Measurements from ENCODE around the gene CNIH3.

Gene CNIH3

DNA sequence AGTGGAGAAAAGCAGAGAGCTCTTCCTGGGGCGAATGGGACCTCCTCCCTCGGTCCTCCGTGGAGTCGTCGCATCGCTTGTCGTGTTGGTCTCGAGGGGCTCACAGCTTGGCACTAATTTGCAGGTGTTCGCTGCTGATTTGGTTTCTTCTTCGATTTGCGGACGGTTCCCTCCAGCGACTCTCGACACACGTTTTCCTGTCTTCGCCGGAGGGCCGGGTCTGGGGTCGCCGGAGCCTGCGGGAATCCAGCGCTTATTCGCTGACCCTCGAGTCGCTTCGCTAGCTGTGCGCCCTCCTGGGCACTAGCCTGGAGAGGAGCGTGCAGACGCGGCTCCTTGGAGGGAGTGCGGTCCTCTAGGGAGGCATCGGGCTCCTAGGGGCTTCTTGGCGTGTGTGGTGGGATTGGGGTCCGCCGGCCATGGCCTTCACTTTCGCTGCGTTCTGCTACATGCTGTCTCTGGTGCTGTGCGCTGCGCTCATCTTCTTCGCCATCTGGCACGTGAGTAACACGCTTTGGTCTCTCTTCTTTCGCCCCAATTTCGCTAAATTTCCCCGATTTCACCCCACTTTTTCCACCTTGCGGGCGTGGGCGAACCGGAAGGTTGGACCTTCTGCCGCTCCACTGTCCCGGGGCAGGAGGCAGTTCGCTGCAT lies 766 bp downstream of the CNIH3 start:
- DNase-seq = no peak

DNA sequence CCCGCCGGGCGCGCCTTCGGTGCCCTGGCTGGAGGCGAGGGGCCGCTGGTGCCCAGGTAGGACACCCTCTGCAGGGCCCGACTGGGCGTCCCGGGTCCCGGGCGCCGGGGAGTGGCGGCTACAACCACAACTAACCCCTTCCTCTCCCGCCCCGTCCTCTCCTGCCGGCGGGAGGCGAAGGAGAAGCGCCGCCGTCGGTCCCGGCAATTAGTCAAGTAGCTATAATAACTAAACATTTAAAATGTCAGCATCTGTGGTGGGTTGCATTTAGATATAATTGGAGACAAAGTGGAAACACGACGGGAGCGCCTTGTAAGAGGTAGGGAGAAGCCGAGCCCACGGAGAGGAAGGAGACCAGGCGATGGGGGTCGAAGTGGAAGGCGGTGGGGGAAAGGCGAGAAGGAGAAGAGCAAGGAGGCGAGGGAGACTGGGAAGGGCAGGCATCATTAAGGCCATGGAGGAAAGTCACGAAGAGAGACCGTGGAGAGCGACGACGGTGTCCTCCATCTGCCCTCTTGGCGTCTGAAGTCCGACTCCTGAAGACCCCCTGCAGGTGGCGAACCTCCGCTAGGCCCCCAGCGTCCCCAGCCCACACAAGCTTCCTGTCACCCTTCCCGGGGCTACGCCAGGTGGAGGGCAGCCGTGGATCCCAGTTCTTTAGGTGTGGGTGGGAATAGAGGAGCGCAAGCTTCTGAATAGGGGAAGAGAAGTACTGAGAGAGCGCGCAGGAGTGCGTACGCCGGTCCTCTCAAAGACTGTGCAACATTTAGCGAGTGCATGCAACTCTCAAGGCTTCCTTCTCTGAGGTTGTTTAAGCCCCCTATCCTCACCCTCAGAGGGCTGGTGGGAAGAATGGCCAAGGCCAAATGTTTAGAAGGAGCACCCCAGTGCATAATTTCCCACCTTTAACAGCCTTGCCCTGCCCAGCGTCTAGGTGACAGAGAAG lies 1.6 kb downstream of the CNIH3 start:
- DNase-seq = no peak

DNA sequence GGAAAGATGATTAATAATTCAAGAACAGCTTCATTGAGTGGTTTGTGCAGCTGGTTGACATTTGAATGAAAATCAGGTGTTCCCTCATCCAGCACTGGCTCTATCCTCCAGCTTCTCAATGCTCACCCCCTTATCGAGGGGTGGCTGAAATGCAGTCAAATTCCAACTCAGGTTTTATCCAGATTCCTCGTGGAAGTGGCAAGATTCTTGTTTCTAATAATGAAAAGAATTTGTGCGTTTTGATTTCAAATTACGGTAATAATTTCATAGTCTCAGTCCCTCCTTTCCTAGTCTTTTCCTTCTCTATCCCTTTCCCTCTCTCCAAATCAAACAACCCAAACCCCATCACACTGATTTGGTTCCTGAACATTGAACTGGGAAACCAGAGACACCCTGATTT lies 3.1 kb downstream of the CNIH3 start:
- no peak for DNase-seq

DNA sequence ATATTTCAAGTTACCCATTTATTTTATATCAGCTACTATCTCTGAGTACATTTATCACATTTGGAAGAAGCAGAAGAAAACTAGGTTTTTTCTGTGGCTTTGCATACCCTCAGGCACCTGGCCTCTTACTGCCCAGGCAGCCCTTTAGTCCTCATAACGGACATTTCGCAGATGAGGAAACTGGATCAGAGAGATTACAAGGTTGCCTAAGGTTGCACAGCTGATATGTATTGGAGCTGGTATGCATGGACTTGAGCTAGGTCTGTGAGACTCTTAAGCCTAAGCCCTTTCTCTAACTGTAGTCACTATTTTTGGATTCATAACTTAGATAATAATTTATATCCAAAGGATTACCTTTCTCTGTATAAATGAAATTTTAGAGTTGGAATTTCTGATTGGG lies 4.0 kb downstream of the CNIH3 start:
- DNase-seq = no peak

DNA sequence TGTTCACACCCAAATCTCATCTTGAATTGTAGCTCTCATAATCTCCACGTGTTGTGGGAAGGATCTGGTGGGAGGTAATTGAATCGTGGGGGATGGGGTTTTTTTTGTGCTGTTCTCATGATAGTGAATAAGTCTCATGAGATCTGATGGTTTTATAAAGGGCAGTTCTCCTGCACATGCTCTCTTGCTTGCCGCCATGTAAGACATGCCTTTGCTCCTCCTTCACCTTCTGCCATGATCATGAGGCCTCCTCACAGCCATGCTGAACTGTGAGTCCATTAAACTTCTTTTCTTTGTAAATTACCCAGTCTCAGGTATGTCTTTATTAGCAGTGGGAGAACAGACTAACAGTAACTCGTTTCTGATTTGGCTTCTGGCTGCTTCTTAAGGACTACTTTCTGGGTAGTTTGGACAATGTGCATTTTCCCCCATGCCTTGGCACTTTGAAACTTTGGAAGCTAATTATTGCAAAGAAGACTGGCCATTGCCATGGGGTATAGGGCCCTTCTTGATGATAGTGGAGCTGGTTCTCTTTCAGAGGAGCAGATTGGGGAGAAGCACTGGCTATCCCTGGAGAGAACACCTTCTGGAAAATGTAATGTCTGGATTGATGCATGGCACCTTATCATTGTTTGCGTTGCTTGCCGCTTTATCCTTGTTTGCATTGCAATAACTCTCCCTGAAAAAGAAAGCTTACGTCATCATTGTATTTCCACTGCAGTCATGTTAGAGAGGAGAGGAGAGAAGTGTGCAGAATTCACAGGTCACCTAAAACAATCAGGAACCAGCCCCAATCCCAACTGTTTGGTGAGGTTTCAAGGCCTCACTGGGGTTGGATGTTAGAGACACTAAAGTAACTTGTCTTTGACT lies 5.9 kb downstream of the CNIH3 start:
- no peak for DNase-seq

DNA sequence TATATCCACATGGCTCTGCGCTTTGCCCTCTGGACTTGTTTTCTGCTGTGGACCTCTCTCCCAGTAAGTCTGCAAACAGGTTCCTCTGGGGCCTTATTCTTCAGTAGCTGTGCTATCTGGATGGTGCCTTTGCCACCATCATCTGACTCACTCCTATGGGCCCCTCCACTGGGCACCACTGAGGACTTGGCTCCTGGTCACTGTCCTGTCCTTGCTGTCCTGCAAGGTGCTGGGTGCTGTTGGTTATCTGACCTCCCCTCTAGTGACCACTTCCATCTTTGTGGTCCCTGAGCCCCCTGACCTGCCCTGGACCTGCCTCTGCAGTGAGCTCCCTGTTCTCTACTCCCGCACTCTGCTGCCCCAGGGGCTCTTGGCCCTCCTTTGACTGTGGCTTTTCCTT lies 6.7 kb downstream of the CNIH3 start:
- DNase-seq = no peak

DNA sequence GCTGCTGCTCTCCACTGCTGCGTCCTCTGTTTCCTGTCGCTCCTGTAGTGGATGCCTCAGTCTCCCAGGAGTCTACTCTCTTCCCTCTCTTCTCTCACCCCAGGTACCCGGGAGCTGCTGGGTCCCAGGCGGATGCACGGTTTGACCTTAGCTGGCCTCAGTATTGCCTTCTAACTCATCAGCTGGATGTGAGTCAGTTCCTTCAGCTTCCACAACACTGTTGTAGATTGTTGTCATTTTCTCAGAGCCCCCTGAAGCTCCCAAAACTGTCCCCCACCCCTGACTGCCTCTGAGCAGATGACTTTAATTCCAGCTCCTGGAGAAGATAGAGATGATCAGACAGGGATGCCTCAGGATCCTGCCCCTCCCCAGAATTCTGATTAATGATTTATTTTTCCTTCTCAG lies 7.2 kb downstream of the CNIH3 start:
- no peak for DNase-seq

DNA sequence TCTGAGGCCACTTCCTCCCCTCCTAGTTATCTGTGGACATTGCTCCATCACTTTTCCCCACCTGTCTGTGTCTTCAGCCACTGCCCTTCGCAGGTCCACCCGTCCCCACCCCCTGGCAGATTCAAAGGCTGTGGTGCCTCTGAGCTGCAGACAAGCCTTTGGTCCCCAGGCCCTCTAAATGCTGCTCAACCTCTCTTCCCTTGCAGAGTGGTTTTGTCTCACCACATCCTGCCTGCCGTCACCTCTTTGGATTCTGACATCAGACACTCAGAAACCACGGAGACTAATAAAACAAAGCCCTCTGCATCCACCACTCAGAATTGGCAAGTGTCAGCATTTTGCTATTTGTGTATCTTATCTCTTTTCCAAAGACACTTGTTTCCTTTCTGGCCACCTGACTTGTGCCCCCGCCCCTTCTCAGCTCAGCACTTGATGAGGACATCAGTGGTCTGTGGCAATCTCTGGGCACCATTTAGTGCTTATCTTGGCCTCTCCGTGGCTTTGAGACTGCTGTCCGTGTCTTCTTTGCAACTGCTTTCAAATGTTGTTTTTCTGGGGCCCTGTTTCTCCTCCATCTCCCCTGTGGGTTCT lies 7.7 kb downstream of the CNIH3 start:
- peak; percentile 36 for DNase-seq

DNA sequence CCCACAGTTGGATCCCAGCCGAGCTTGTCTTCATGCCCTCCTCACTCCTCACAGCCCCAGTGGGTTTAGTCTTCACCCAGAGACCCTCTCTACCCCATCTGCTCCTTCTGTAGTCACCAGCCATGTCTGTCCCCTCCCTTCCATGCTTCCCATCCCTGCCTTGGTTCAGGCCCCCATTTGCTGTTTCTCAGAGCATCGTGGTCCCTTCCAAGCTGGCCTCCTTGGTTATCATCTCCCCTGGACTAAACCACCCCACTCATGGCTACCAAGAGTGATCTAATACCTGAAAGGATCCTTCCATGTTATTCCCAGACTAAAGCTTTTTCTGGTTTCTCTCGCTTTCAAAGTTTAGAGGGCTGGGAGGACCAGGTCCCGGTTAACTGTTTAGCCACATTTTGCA lies 8.3 kb downstream of the CNIH3 start:
- no peak for DNase-seq

DNA sequence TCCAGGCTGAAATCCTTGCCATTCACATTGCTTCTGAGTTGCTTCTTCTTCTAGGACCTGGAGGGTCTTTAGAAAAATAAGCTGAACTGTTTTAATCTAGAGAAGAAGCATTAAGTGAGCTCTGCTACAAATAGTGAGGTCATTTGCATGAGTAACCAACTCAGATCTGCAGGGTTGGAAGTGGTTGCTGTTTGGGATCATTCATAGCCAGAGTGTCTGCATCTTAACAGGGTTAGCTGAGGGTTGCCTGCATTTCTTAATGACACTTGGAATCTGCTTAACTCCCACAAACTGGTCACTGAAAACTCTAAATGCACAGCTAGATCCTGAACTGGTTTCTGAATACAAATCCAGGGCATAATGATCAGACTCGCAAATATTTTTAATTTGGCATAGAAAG lies 9.9 kb downstream of the CNIH3 start:
- no peak for DNase-seq

DNA sequence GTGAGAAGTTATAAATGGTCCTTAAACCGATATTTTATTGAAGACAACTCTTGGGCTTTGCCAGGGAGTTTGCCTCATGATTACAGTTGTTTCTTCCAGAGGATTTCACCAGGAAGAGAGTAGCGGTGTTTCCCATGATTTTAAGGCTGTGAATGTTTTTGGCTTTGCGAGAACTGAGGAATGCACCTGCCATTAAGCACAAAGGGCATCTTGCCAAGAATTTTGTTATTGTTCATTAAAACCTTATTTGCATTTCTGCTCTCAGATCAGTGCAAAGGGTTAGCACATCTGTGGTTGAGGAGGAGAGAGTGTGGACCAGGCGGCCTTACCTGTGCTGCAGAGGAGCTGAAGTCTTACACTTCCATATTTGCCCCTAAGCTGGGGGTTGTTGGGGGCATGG lies 13.8 kb downstream of the CNIH3 start:
- DNase-seq = no peak

DNA sequence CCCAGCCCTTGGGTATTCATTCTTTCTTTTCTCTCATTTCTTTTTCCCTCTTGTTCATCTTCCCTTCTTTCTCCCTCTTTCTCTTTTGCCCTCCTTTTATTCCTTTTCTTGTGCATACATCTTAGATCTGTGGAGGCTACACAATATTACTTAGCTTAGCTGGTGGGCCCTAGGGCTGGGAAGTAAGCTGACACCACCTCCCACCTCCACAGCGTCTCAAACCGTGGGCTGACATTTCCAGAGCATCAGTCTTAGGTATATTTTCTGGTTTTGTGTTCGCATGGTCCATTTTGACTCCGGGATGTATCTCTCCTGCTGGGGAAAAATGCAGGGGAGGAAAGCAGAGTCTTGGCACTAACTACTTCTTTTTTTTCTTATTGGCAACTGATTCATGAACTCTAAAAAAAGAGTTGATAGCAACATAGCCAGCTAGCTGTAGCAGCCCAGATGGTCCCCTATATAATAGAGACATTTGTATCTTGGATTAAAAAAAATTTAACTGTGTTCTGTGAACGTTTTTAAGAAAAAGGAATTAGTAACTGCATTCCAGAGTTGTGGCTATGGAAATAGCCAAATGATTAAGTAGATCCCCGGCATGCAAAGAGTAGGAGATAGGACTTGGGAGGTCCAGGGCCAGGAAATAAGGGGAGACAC lies 15.5 kb downstream of the CNIH3 start:
- DNase-seq = no peak

DNA sequence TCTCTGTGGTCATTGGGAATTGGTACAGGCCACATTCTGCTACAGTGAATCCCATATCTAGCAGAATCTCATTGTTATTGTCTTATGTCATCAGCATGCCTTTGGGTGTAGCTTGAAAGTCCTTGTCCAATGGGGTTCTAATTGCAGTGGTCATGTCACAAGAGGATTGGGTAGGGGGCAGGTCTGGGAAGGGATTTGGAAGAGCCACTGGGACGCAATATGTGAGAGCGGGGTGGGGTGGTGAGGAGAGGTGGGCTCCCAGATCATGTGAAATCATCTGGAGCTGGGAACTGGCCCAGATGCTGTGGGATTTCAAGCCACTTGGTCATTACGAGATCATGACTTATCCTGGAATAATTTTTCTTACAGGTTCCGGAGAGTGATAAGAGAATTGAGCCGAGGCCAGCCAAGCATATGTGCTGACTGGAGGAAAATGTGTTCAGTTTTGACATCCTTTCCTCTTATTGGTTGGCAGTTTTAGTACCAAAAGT lies 16.3 kb downstream of the CNIH3 start:
- DNase-seq = no peak

DNA sequence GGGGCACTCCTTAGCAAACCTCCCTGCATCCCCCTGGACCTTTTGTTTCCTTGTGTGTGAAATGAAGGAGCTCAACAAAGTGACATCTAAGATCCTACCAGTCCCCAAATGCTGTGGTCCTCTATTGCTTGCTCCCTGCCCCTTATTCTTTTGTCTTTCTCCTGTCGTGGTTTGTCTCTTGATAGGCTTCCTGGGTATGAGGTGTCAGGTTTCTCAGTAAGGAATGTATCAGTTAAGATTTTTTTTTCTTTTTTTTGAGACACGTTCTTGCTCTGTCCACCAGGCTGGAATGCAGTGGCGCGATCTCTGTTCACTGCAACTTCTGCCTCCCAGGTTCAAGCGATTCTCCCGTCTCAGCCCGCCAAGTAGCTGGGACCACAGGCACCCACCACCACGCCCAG lies 16.8 kb downstream of the CNIH3 start:
- no peak for DNase-seq

DNA sequence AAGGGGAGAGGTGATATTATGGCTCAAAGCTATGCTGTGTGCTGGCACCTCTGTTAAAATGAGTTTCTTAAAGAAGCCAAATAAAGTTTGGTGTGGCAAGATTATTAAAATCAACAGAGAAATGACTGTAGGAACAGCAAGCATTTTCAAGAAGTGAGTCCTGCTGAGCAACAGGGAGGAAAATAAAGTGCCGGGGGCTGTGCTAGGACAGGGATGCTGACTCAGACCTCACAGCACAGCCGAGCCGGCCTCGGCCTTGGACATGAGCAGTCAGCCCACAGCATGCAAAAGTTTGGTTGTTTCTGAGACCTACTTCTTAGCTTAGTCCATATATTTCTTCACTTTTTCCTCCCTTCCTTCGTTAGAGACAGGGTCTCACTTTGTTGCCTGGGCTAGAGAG lies 19.2 kb downstream of the CNIH3 start:
- no peak for DNase-seq

DNA sequence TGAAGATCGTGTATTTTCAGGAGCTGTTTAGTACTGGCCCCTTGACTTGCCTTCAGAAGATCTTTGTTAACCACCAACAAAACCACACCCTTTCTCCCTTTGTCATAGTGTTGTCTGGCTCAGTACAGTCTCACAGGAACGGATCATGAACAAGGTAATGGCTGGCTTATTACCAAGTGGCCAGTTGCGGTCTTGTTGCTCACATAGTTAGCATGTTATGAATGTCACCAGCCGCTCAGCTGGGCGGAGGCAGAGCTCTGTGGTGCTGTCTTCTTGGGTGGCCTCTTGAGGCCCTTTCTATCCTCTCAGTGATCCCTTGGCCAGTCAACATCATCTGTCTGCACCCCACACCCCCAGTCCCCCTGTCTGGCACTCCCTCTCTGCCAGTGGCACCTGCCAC lies 21.4 kb downstream of the CNIH3 start:
- no peak for DNase-seq

DNA sequence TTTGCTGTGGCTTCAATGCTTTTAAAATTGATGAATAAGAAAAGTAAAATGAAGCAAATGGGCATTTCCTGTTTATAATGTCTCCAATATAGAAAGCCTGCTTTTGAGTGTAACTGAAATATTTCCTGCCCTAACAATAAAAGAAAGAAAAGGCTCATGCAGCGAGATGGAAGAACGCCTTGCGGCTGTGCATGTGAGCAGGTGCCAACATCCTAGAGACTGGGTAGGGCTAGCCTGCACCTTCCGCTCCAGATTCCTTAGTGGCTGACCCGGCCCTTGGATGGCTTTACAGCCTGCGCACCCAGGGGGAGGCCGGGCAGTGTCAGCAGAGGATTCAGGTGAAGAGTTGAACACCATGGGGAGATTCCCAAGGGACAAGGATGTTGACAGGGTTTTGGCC lies 21.8 kb downstream of the CNIH3 start:
- DNase-seq = no peak

DNA sequence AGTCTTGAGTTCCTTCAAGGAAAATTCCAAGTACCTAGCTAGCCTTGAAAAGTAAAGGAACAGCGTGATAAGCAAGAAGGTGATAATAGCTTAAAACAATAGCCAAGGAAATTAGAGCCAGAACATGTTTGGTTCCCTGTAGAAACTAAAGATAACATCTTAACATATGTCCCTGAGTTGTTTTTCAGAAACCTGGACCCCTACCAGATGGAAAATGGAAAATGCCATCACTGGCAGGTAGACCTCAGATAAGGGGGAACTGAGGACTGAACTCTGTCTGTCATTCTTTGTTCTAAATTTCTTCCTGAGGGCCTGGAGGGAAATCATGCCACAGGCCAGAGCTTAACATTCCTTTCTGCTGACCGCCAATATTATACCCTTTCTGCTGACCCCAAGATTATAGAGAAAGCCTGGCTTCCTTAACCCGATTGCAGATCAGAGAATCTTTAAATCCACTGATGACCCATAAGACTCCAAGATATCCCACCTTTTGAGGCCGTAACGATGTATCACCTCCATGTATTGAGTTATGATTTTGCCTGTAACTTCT lies 23.4 kb downstream of the CNIH3 start:
- DNase-seq = no peak

DNA sequence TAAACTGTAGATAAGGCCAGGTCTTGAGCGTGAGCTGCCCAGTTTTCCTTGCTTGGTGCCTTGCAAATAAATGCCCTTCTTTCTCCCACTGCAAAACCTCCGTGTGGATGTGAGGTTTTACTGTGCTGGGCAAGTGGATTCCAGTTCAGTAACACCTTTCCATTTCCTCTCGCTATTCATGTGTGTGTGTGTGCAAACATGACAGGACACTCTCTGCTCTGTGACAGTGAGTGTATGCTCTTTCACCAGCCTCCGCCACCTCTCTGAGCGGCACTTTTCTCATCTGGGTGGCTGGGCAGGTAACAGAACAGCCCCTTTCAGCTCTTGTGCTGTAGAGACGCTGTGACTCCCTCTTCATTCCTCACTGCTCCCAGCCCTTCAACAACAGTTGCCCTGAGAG lies 23.9 kb downstream of the CNIH3 start:
- DNase-seq = no peak

DNA sequence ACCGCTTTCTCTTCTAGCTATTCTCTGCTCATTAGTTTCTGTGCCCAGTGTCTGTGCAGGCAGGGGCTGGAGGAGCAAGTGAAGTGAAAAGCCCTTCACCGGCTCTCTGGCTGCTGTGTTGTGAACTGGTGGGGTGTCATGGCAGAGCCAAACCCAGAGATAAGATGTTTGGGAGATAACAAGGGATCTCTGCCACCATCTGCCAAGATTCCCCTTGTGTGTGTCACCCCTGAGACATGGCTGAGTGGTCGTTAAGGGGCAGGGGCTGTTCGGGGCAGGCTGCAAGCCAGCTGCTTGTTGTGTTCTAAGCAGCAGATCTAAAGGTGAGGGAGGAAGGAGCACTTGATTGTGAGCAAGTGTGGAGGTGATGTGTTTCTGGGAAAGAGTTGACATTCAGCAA lies 24.5 kb downstream of the CNIH3 start:
- DNase-seq = no peak

DNA sequence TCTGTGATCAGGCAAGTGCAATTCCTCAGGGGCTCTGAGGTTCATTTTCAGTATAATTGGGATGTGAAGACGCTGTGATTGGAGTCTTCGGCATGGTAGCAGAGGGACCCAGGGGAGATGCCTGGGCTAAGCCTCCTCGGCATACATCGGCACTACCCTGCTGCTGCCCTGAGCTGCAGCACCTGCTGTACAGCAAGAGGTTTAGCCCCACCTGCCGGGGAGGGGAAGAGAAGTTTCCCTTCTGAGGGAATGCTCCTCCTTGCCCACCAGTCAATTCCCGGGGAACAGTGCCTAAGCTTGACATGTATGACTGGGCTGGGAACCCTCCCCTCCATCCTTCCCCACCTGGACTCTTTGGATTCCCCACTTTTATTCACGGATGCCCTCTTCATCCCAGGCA lies 24.9 kb downstream of the CNIH3 start:
- no peak for DNase-seq

DNA sequence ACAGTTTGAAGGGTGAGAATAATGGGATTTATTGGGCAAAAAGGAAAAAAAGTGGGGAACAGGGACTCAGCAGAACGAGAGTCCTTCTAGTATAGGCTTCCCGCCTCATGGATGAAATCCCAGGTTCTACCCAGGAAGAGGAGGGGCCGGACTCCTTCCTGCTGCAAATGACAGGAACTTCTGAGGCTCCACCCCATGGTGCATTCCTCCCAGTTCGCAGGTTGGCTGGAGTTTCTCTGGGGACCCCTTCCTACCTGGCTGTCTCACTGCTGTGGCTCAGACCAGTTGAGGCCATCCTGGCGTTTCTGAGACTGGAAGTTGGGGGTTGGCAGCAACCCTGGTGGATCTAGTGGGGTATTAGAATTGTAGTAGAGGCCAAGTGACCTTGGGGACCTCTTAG lies 27.5 kb downstream of the CNIH3 start:
- no peak for DNase-seq

Data from effector CD8-positive, alpha-beta T cell (primary cell).